Measurements from ENCODE around the gene PRKAB1. TPM values are rescaled to one million over a fixed set of nuclear protein-coding genes. Genes with fewer than 3 reads are reported as not detected.

PRKAB1 gene
- total RNA-seq, 4 donors from 2014 or later: 23.3 to 137 (median 37.2) TPM

DNA sequence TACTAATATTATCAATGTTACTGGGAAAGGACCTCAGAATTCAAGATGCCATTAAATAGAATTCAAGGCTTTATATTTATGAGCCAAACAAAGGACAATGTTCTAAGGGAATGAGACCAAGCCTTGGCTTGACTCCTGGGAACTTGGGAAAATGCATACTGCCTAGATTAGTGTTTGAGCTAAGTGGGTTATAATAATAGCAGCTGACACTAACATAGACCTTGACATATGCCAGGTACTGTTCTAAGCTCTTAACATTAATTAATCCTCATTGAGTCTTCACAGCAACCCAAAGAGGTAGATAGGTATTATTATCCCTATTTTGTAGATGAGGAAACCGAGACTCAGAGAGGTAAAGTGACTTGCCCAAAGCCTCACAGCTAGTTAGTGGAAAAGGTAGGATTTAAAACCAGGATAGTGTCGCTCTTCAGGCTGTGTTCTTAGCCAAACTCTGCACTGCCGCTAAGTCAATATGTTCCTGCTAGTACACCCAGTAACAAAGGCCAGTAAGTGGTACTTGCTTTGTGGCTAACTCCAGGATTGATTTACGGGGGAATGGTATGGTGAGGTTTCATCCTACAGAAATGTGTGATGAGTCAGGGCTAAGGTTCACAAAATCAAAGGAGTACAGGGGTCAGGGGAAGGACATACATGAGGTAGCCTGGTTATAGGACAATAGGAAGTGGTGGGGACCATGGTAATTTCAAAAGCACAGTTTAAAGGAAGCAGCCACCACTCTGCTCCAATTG is 35.8 kb upstream of the PRKAB1 start:
- Histone ChIP-seq H3K27ac (no peak overlapping the region), H3K9me3 (no peaks in the 10 kb centered on the region), H3K4me3 (no peak overlapping the region), H3K27me3 (peaks cover 30% of the 10 kb centered on the region), H3K36me3 (no peaks in the 10 kb centered on the region), H3K4me1 (no peaks in the 10 kb centered on the region)
- TF ChIP-seq POLR2A (IDR thresholded peaks at IDR 0.05): no peak
- no peak for TF ChIP-seq POLR2AphosphoS5 (IDR thresholded peaks at IDR 0.05)
- no peak for TF ChIP-seq EP300 (IDR thresholded peaks at IDR 0.05)
- TF ChIP-seq, protein P1, sequence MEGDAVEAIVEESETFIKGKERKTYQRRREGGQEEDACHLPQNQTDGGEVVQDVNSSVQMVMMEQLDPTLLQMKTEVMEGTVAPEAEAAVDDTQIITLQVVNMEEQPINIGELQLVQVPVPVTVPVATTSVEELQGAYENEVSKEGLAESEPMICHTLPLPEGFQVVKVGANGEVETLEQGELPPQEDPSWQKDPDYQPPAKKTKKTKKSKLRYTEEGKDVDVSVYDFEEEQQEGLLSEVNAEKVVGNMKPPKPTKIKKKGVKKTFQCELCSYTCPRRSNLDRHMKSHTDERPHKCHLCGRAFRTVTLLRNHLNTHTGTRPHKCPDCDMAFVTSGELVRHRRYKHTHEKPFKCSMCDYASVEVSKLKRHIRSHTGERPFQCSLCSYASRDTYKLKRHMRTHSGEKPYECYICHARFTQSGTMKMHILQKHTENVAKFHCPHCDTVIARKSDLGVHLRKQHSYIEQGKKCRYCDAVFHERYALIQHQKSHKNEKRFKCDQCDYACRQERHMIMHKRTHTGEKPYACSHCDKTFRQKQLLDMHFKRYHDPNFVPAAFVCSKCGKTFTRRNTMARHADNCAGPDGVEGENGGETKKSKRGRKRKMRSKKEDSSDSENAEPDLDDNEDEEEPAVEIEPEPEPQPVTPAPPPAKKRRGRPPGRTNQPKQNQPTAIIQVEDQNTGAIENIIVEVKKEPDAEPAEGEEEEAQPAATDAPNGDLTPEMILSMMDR (IDR thresholded peaks at IDR 0.05): no peak
- no peak for ATAC-seq
- 87 to 92% methylated on average over 2 to 3 of the region's 4 CpGs for WGBS, 2 donors (ENCODE audit: low coverage in 1 of 2)

- H3K27ac ChIP-seq: no peak overlapping the region
- no peak for ATAC-seq
- H3K27me3 ChIP-seq: peaks cover 31% of the 10 kb centered on the region
- no peak overlapping the region for H3K4me3 ChIP-seq
- TF ChIP-seq POLR2AphosphoS5 (IDR thresholded peaks at IDR 0.05) (no peak), EP300 (IDR thresholded peaks at IDR 0.05) (no peak), POLR2A (IDR thresholded peaks at IDR 0.05) (no peak)
- TF ChIP-seq, protein P1 (IDR thresholded peaks at IDR 0.05): no peak
- H3K4me1 ChIP-seq: no peaks in the 10 kb centered on the region
- 16 to 35% methylated on average over 6 of the region's 6 CpGs for WGBS, 2 donors (ENCODE audit: low coverage in 1 of 2)
- no peaks in the 10 kb centered on the region for H3K9me3 ChIP-seq
- H3K36me3 ChIP-seq: no peaks in the 10 kb centered on the region
Measured at GRCh38 chr12:119634743-119635142, 33.2 kb upstream of the PRKAB1 start.

DNA sequence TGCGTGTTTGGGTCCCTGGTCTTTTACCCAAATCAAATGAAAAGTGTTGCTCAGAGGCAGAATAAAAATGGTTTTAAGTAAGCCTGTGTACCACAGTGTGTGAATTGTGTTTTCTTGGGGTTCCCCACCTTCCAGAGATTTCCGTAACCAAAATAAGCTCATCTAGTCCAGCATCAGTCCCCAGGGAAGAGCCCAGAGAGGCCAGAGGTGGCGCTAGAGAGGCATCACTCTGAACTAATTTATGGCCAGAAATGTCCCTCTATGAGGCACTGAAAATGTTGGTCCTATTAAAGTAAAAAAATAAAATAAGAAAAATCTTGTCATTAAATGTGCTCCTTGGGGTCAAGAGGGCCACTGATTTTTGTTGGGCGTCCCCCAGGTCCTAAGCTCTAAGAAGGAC is 24.9 kb upstream of the PRKAB1 start:
- Histone ChIP-seq H3K27me3 (peaks cover 17% of the 10 kb centered on the region), H3K4me3 (no peak overlapping the region), H3K36me3 (no peaks in the 10 kb centered on the region), H3K27ac (no peak overlapping the region), H3K9me3 (no peaks in the 10 kb centered on the region), H3K4me1 (no peaks in the 10 kb centered on the region)
- WGBS, 2 donors (ENCODE audit: low coverage in 1 of 2): 55 to 56% methylated on average over 3 to 4 of the region's 4 CpGs
- TF ChIP-seq POLR2A (IDR thresholded peaks at IDR 0.05): no peak
- no peak for TF ChIP-seq EP300 (IDR thresholded peaks at IDR 0.05)
- TF ChIP-seq, protein P1 (IDR thresholded peaks at IDR 0.05): no peak
- no peak for TF ChIP-seq POLR2AphosphoS5 (IDR thresholded peaks at IDR 0.05)
- ATAC-seq: no peak

DNA sequence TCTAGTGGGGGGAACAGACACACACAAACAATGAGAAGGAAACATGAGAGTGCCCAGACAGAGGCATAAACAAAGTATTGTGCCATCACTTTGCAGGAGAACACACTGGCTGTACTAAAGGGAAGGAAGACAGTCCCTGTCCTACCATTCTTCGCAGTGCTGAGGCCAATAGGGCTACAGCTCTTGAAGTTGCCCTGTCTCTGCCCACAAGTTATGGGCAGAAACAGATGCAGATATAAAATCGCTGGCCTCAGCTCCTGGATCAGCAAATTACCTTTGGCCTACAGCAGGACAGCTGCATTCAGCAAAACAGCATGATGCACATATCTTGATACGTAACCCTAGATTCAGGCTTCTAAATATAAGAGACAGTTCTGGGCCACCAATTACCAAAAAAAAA is 23.0 kb upstream of the PRKAB1 start:
- WGBS, 2 donors (ENCODE audit: low coverage in 1 of 2): 80% methylated on average over 2 of the region's 3 CpGs; no CpG with 5 or more reads in 1 of the 2 donors
- Histone ChIP-seq H3K27me3 (peaks cover 17% of the 10 kb centered on the region), H3K4me1 (no peaks in the 10 kb centered on the region), H3K9me3 (no peaks in the 10 kb centered on the region), H3K4me3 (no peak overlapping the region), H3K27ac (no peak overlapping the region), H3K36me3 (no peaks in the 10 kb centered on the region)
- TF ChIP-seq EP300 (IDR thresholded peaks at IDR 0.05) (no peak), POLR2A (IDR thresholded peaks at IDR 0.05) (no peak), POLR2AphosphoS5 (IDR thresholded peaks at IDR 0.05) (no peak)
- TF ChIP-seq, protein P1 (IDR thresholded peaks at IDR 0.05): no peak
- ATAC-seq: no peak

DNA sequence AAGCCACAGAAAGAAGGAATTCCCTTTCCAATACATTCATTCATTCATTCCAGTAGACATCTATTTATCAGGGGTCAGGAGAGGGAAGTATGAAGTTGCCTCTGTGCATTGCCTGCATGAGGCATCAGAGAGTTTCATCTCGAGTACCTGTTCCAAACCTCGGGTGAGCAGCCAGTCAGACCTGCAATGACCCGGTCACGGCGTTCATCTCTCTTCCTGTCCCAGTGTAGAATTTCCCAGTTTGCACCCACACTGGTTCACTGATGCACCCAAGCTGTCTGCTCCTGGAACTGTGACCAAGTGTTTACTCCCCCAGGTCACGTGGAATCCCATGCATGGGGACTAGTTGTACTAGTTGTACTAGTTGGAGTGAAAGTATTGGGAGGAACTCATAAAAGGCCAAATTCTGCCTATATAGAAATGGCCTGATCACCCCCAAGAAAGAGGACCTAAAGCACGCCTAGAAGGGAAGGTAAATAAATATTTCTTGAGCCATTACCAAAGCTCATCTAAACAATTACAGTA is 22.3 kb upstream of the PRKAB1 start:
- peaks cover 12% of the 10 kb centered on the region for H3K27me3 ChIP-seq
- H3K9me3 ChIP-seq: no peaks in the 10 kb centered on the region
- no peaks in the 10 kb centered on the region for H3K4me1 ChIP-seq
- no peak for ATAC-seq
- no peak overlapping the region for H3K27ac ChIP-seq
- TF ChIP-seq POLR2A (IDR thresholded peaks at IDR 0.05) (no peak), POLR2AphosphoS5 (IDR thresholded peaks at IDR 0.05) (no peak), EP300 (IDR thresholded peaks at IDR 0.05) (no peak)
- TF ChIP-seq, protein P1 (IDR thresholded peaks at IDR 0.05): no peak
- H3K4me3 ChIP-seq: no peak overlapping the region
- WGBS, 2 donors (ENCODE audit: low coverage in 1 of 2): 74 to 86% methylated on average over 6 of the region's 7 CpGs
- H3K36me3 ChIP-seq: no peaks in the 10 kb centered on the region

All from gastroesophageal sphincter (tissue), 4 donors.